Measurements from ENCODE around the gene TSEN54. TPM values are rescaled to one million over a fixed set of nuclear protein-coding genes. Genes with fewer than 3 reads are reported as not detected.
"Not testable (repeated sequence)": the region's sequence is repeated elsewhere in the genome, so short reads cannot be mapped to it uniquely, and the experiment has no call there.

The TSEN54 gene
- total and polyA plus RNA-seq, 12 donors = 17.9 to 67.8 (median 26.4) TPM

DNA sequence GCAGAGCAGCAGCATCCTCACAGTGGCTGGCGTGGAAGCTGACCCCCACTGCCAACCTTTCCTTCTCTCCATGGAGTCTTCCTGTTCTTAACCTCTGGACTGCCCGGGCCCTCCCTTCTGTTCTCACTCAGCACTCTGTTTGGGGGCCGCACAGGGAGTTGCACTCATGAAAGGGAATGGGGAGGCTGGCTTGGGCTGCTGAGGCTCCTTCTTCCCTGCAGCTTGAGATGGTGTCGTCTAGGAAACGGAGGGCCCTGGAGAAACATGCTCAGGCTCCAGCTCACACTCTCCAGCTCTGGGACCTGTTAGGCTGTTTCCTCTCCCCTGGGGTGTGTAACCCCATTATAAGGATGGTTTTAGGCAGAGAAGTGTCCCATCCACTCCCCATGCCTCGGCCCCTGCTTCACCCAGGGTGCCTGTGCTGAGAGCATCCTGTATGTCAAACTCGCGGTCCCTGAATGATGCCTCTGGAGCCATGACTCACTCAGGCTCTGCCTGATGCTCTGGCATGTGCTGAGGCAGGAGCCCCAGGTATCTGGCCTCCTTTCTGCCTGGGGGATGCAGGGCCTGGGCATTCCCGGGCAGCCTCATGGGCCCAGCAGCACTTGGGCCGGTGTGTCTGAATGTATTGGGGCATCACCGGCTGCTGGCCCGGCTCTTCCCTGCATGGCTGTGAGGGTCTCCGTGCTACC is 41.0 kb upstream of the TSEN54 start:
- Histone ChIP-seq H3K27ac (peak overlapping the region in 4 of 5 donors; percentile 36 to 84 (median 68)), H3K4me3 (no peak overlapping the region), H3K36me3 (replicated peaks in 1 of 2) (peaks cover 0 to 22% of the 10 kb centered on the region in 2 donors), H3K27me3 (no peaks in the 10 kb centered on the region), H3K9me3 (replicated peaks in 1 of 3) (no peaks in the 10 kb centered on the region), H3K4me1 (replicated peaks in 1 of 2) (peaks cover 26 to 41% of the 10 kb centered on the region in 2 donors)
- intact Hi-C loops (cut with DNase I) = loop anchor here in 1 of 2 donors (5.0 kb wide), 1 partner anchor 37 kb away; no protein-coding TSS in a partner anchor
- WGBS, 4 donors = 63 to 68% (median 66%) methylated on average over 3 to 13 of the region's 13 CpGs
- DNase-seq = no peak
- TF ChIP-seq, protein P1, sequence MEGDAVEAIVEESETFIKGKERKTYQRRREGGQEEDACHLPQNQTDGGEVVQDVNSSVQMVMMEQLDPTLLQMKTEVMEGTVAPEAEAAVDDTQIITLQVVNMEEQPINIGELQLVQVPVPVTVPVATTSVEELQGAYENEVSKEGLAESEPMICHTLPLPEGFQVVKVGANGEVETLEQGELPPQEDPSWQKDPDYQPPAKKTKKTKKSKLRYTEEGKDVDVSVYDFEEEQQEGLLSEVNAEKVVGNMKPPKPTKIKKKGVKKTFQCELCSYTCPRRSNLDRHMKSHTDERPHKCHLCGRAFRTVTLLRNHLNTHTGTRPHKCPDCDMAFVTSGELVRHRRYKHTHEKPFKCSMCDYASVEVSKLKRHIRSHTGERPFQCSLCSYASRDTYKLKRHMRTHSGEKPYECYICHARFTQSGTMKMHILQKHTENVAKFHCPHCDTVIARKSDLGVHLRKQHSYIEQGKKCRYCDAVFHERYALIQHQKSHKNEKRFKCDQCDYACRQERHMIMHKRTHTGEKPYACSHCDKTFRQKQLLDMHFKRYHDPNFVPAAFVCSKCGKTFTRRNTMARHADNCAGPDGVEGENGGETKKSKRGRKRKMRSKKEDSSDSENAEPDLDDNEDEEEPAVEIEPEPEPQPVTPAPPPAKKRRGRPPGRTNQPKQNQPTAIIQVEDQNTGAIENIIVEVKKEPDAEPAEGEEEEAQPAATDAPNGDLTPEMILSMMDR (IDR thresholded peaks at IDR 0.05) = no peak
- no peak for TF ChIP-seq POLR2A (IDR thresholded peaks at IDR 0.05)

DNA sequence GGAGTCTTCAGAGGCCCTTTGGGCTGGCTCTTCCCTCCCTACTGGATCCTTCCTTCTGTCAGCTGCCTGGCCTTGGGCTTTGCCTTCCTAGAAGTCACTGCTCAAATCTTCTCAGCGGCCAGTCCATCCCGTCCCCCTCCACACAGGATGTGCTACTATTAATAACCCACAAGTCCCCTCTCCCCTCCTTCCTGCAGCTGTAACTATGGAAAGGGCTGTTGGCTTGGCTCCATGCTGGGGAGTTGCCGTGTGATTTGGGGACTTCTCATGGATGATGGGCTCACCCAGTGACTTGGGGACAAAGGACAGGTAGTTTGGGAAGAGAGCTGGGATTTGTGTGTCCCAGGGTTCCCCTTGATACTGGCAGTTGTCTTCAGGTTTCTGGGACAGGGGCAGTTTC is 40.5 kb upstream of the TSEN54 start:
- intact Hi-C loops (cut with DNase I) = loop anchor here in 1 of 2 donors (5.0 kb wide), 1 partner anchor 36 kb away; no protein-coding TSS in a partner anchor
- Histone ChIP-seq H3K27me3 (no peaks in the 10 kb centered on the region), H3K27ac (peak overlapping the region in 4 of 5 donors; percentile 36 to 84 (median 68)), H3K36me3 (replicated peaks in 1 of 2) (peaks cover 0 to 22% of the 10 kb centered on the region in 2 donors), H3K9me3 (replicated peaks in 1 of 3) (no peaks in the 10 kb centered on the region), H3K4me3 (no peak overlapping the region), H3K4me1 (replicated peaks in 1 of 2) (peaks cover 26 to 46% of the 10 kb centered on the region in 2 donors)
- DNase-seq = peak in 5 of 7 donors; percentile 48 to 73 (median 51)
- no peak for TF ChIP-seq POLR2A (IDR thresholded peaks at IDR 0.05)
- TF ChIP-seq, protein P1 (IDR thresholded peaks at IDR 0.05) = no peak
- WGBS, 4 donors = 3 to 23% (median 8%) methylated on average over 3 of the region's 3 CpGs

DNA sequence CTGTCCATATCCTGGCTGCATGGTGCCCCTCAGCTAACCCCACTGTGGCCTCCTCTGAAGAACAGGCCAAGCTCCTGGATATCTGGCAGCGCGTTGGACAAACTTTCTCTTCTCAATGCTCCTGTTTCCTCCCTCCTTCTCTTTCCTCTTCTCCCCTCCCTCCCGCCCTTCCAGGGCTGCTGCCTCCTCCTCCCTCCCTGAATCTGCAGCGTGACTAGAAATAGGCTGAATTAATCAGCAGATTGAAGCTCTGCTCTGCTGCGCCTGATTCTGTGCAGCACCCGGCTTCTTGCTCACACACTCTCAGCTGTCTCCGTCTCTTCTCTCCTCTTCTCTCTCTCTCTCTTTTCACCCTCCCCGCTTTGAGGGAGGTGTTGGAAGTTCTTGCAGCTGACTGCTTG is 40.1 kb upstream of the TSEN54 start:
- no peak for TF ChIP-seq POLR2A (IDR thresholded peaks at IDR 0.05)
- TF ChIP-seq, protein P1 (IDR thresholded peaks at IDR 0.05) = no peak
- intact Hi-C loops (cut with DNase I) = loop anchor here in 1 of 2 donors (5.0 kb wide), 1 partner anchor 36 kb away; no protein-coding TSS in a partner anchor
- peak; percentile 58 to 85 (median 75) for DNase-seq
- Histone ChIP-seq H3K9me3 (replicated peaks in 1 of 3) (no peaks in the 10 kb centered on the region), H3K27me3 (no peaks in the 10 kb centered on the region), H3K27ac (peak overlapping the region in 4 of 5 donors; percentile 36 to 84 (median 68)), H3K4me3 (peak overlapping the region in 1 of 4 donors; percentile 5), H3K36me3 (replicated peaks in 1 of 2) (peaks cover 0 to 22% of the 10 kb centered on the region in 2 donors), H3K4me1 (replicated peaks in 1 of 2) (peaks cover 26 to 51% of the 10 kb centered on the region in 2 donors)
- whole genome bisulfite sequencing, 4 donors = 6 to 14% (median 11%) methylated on average over 8 of the region's 8 CpGs

DNA sequence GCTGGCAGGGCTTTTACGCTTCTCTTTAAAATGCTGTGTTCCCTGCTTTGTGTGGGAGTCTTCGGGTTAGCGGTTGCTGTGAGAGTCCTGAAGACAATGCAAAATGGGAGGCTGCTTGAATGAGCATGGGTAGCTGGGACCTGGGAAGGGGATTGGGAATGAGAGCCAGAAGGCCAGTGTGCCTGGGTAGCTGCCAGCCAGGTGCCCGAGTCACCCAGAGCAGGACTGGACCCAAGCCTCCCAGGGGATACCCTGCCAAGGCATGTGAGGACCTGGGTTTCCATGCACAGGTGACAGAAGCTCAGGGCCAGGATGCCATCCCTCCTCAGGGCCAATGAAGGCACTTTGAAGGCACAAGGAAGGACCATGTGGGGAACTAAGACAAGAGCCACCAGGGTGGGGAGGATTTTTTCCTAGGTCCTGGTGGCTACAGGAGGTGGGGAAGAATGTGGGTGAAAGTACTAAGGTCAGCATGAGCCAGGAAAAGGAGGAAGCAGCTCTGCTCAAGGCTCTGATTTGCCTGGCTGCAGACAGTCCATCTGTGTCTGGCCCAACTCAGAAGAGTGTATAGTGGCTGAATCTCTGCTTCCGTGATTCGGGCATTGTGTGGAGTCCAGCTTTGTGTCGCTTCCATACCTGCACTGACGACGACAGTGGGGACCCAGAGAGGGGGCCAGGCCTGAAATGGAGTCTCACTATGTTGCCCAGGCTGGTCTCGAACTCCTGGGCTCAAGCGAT is 39.4 kb upstream of the TSEN54 start:
- H3K27me3 ChIP-seq = no peaks in the 10 kb centered on the region
- H3K4me3 ChIP-seq = peak overlapping the region in 1 of 4 donors; percentile 5
- no peaks in the 10 kb centered on the region for H3K9me3 ChIP-seq (replicated peaks in 1 of 3)
- peaks cover 0 to 18% of the 10 kb centered on the region in 2 donors for H3K36me3 ChIP-seq (replicated peaks in 1 of 2)
- WGBS, 4 donors = 51 to 61% (median 54%) methylated on average over 8 to 11 of the region's 11 CpGs
- TF ChIP-seq, protein P1 (IDR thresholded peaks at IDR 0.05) = no peak
- peak in 1 of 7 donors; percentile 31 for DNase-seq
- H3K4me1 ChIP-seq (replicated peaks in 1 of 2) = peaks cover 26 to 57% of the 10 kb centered on the region in 2 donors
- intact Hi-C loops (cut with DNase I) = loop anchor here in 1 of 2 donors (5.0 kb wide), 1 partner anchor 35 kb away; no protein-coding TSS in a partner anchor
- peak overlapping the region in 3 of 5 donors; percentile 58 to 84 (median 79) for H3K27ac ChIP-seq

DNA sequence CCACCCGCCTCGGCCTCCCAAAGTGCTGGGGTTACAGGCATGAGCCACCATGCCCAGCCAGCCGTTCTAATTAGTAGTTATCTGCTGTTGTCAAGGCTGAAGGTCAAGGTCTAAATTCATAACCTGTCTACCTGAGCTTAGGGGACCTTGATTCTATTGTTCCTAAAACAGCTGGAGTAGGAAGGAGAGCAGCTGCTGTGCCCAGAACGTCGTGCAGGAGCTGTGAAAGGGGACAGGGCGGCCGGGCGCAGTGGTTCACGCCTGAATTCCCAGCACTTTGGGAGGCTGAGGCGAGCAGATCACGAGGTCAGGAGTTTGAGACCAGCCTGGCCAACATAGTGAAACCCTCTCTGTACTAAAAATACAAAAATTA is 38.9 kb upstream of the TSEN54 start:
- Histone ChIP-seq H3K36me3 (replicated peaks in 1 of 2) (peaks cover 0 to 13% of the 10 kb centered on the region in 2 donors), H3K27ac (peak overlapping the region in 2 of 5 donors; percentile 79 to 84), H3K4me1 (replicated peaks in 1 of 2) (peaks cover 26 to 63% of the 10 kb centered on the region in 2 donors)
- H3K4me3 ChIP-seq; DNase-seq; H3K27me3 ChIP-seq; H3K9me3 ChIP-seq (replicated peaks in 1 of 3): not testable (repeated sequence)
- intact Hi-C loops (cut with DNase I) = loop anchor here in 1 of 2 donors (5.0 kb wide), 1 partner anchor 35 kb away; no protein-coding TSS in a partner anchor
- 72 to 78% (median 76%) methylated on average over 11 of the region's 11 CpGs for WGBS, 4 donors
